Mesenchymal stem cell (in vitro differentiated cells and primary cell): ENCODE results near the gene AOPEP.

Experiments used
- DNase-seq: peaks from one replicate; pipeline ENCODE4 v3.0.0-alpha.2; 2013
- H2AFZ ChIP-seq: one replicate; pipeline ENCODE4 v1.6.1; 2013; ENCODE audit warnings: low read depth, mild to moderate bottlenecking, control low read depth, inconsistent platforms, low read length, moderate library complexity
- H2AK5ac ChIP-seq: 2 replicates; pipeline ENCODE4 v1.6.1; 2013; ENCODE audit warnings: low read length, moderate library complexity, mild to moderate bottlenecking, inconsistent platforms; ENCODE audit not compliant: severe bottlenecking
- H2BK120ac ChIP-seq: one replicate; pipeline ENCODE4 v1.6.1; 2013; ENCODE audit warnings: low read depth, mild to moderate bottlenecking, inconsistent platforms, low read length, moderate library complexity
- H2BK12ac ChIP-seq, 2 experiments: one replicate each; pipeline ENCODE4 v1.6.1; 2013; ENCODE audit warnings: inconsistent platforms in 2 of 2, low read length in 2 of 2, mild to moderate bottlenecking in 2 of 2, moderate library complexity in 2 of 2, control low read depth in 1 of 2
- H2BK15ac ChIP-seq: one replicate; pipeline ENCODE4 v1.6.1; 2013; ENCODE audit warnings: mild to moderate bottlenecking, low read depth, inconsistent platforms; ENCODE audit not compliant: poor library complexity, severe bottlenecking
- H2BK5ac ChIP-seq: 2 replicates; pipeline ENCODE4 v1.6.1; 2013; ENCODE audit warnings: low read depth, mild to moderate bottlenecking, low read length, control low read depth, inconsistent platforms; ENCODE audit not compliant: poor library complexity, severe bottlenecking
- H3K14ac ChIP-seq, 2 experiments: one replicate each; pipeline ENCODE4 v1.6.1; 2013; ENCODE audit warnings: inconsistent platforms in 2 of 2, low read length in 2 of 2, control low read depth in 1 of 2, mild to moderate bottlenecking in 1 of 2, moderate library complexity in 1 of 2
- H3K18ac ChIP-seq, 2 experiments: one replicate each; pipeline ENCODE4 v1.6.1; 2013; ENCODE audit warnings: inconsistent platforms in 2 of 2, low read length in 2 of 2, control low read depth in 1 of 2, low read depth in 1 of 2, mild to moderate bottlenecking in 1 of 2
- H3K23ac ChIP-seq, 2 experiments: one replicate each; pipeline ENCODE4 v1.6.1; 2013; ENCODE audit warnings: inconsistent platforms in 2 of 2, low read length in 2 of 2, mild to moderate bottlenecking in 2 of 2, moderate library complexity in 2 of 2, control low read depth in 1 of 2
- H3K27ac ChIP-seq: 2 replicates; pipeline ENCODE4 v1.5.1; 2013; ENCODE audit warnings: mild to moderate bottlenecking, moderate library complexity, low read length, control low read depth, inconsistent platforms; ENCODE audit not compliant: poor library complexity, severe bottlenecking
- H3K27me3 ChIP-seq, 2 experiments: 2 replicates each; pipeline versions ENCODE4 v1.6.1 to v1.7.0; 2013; ENCODE audit warnings: low read length in 2 of 2, mild to moderate bottlenecking in 2 of 2, moderate library complexity in 2 of 2, control low read depth in 1 of 2, inconsistent platforms in 1 of 2; ENCODE audit not compliant: control insufficient read depth in 1 of 2, insufficient read depth in 1 of 2
- H3K36me3 ChIP-seq, 2 experiments: 2 replicates each; pipeline versions ENCODE4 v1.6.1 to v1.7.0; 2013; ENCODE audit warnings: low read length in 2 of 2, control low read depth in 1 of 2, inconsistent platforms in 1 of 2, low read depth in 1 of 2, mild to moderate bottlenecking in 1 of 2; ENCODE audit not compliant: insufficient read depth in 2 of 2, control insufficient read depth in 1 of 2
- H3K4ac ChIP-seq, 2 experiments: one replicate each; pipeline ENCODE4 v1.6.1; 2013; ENCODE audit warnings: inconsistent platforms in 2 of 2, low read length in 2 of 2, mild to moderate bottlenecking in 2 of 2, moderate library complexity in 2 of 2, control low read depth in 1 of 2, low read depth in 1 of 2
- H3K4me1 ChIP-seq: 2 replicates; pipeline ENCODE4 v1.6.1; 2013; ENCODE audit warnings: low read depth, low read length, control low read depth; ENCODE audit not compliant: control insufficient read depth, insufficient read depth
- H3K4me2 ChIP-seq: 2 replicates; pipeline ENCODE4 v1.6.1; 2013; ENCODE audit warnings: low read length, mild to moderate bottlenecking, inconsistent platforms; ENCODE audit not compliant: poor library complexity, severe bottlenecking
- H3K4me3 ChIP-seq, 2 experiments: 2 replicates each; pipeline versions ENCODE4 v1.5.1 to v1.7.0; 2013; ENCODE audit warnings: low read length in 2 of 2, mild to moderate bottlenecking in 2 of 2, control low read depth in 1 of 2, low read depth in 1 of 2; ENCODE audit not compliant: insufficient read depth in 1 of 2
- H3K79me1 ChIP-seq: replicated peaks from 2 replicates; pipeline ENCODE4 v1.6.1; 2013; ENCODE audit warnings: mild to moderate bottlenecking, control low read depth, low read length, inconsistent platforms; ENCODE audit not compliant: poor library complexity, severe bottlenecking
- H3K9ac ChIP-seq: 2 replicates; pipeline ENCODE4 v1.7.0; 2013; ENCODE audit warnings: mild to moderate bottlenecking, low read length, moderate library complexity
- H3K9me3 ChIP-seq: 2 replicates; pipeline ENCODE4 v1.7.0; 2013; ENCODE audit warnings: mild to moderate bottlenecking, low read length; ENCODE audit not compliant: control insufficient read depth
- H4K8ac ChIP-seq: one replicate; pipeline ENCODE4 v1.6.1; 2013; ENCODE audit warnings: inconsistent platforms, mild to moderate bottlenecking, low read length, moderate library complexity
- H4K91ac ChIP-seq: one replicate; pipeline ENCODE4 v1.6.1; 2013; ENCODE audit warnings: mild to moderate bottlenecking, low read length, inconsistent platforms
- WGBS: methylation state at CpG from one replicate; pipeline ENCODE4 v1.1.7; 2013; ENCODE audit warnings: mixed read lengths; 5-methylcytosine and 5-hydroxymethylcytosine counted together

AOPEP gene

DNA sequence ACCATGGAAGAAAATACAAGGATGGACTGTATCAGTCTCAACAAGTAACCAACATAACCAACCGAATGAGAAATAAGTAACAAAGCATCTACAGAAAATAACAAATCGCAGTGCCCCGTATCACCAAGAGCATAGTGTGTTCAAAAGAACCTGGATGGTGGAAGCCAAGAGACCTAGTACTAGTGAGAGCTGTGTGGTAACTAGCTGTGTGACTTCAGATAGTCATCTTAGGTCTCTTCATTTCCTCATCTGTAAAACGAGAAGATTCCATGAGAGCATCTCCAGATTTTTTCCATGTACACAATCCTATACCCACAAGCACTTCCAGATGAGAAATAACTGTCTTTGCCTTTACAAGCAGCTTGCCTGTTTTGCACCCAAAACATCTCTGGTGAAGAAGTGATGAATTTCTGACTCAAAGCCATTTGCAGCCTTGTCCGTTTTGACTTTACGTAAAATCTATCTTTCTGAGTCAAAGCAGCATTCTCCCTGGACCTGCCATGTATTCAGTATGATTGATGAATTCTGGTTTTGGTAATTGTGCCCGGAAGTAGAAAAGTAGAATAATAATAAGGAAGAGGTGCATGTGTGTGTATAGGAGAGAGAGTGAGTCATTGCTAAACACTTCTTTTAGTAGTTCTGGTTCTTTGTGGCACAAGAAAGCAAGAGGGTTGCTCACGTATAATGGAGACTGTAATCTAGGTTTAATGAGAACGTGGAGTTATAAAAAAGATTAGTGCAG, 41.0 kb downstream of the AOPEP start:
- no peak overlapping the region for H3K9ac ChIP-seq
- H3K79me1 ChIP-seq = peaks cover 40% of the 10 kb centered on the region
- H3K18ac ChIP-seq = no peak overlapping the region
- H2BK12ac ChIP-seq = no peak overlapping the region
- no peak overlapping the region for H2BK15ac ChIP-seq
- H3K9me3 ChIP-seq = no peaks in the 10 kb centered on the region
- no peak overlapping the region for H2BK5ac ChIP-seq
- no peak overlapping the region for H2BK120ac ChIP-seq
- no peaks in the 10 kb centered on the region for H3K27me3 ChIP-seq
- H2AFZ ChIP-seq = no peak overlapping the region
- H3K36me3 ChIP-seq = peaks cover 0 to 3% of the 10 kb centered on the region in 2 experiments
- H4K91ac ChIP-seq = no peak overlapping the region
- no peak overlapping the region for H3K4ac ChIP-seq
- no peak overlapping the region for H2AK5ac ChIP-seq
- no peak overlapping the region for H3K27ac ChIP-seq
- DNase-seq = peak; percentile 45
- no peak overlapping the region for H3K4me2 ChIP-seq
- WGBS = 68% methylated on average over 8 of the region's 9 CpGs
- H3K4me1 ChIP-seq = peaks cover 2% of the 10 kb centered on the region
- no peak overlapping the region for H3K23ac ChIP-seq
- no peak overlapping the region for H3K14ac ChIP-seq
- H3K4me3 ChIP-seq = no peak overlapping the region
- H4K8ac ChIP-seq = no peak overlapping the region

DNA sequence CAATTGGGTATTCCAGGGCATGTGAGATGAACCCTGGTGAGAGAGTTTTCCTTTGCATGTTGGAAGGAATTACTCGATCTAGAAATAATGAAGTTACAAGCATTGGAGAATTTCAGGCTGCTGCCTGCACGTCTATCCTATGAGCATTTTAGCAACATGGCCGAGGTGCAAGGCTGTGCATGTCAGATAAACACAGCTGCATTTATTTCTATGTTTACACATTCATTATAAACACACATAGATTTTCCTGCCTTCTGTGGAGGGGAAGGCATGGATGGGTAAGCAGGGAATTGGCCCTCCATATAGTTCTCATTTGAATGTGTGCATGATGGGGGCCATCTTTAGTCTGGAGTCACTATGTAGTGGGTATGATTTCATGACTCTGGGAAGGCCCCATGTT, 42.3 kb downstream of the AOPEP start:
- 77% methylated on average over 3 of the region's 3 CpGs for WGBS
- Histone ChIP-seq H2AK5ac (no peak overlapping the region), H3K27ac (no peak overlapping the region)

DNA sequence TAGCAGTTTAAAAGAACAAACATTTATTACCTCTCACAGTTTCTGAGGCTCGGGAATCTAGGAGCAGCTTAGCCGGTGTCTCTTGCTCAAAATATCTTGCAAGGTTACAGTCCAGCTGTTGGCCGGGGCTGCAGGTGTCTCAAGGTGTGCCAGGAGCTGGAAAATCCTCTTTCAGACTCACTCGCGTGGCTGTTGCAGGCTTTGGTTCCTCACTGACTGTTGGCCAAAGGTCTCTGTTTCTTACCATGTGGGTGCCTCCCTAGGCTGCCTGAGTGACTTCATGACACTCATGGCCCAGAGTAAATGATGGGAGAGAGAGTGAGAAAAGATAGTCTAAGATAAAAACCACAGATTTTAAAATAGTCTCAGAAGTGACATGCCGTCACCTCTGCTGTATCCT, 43.8 kb downstream of the AOPEP start:
- H3K4me1 ChIP-seq = peaks cover 2% of the 10 kb centered on the region
- no peak overlapping the region for H3K9ac ChIP-seq
- no peaks in the 10 kb centered on the region for H3K27me3 ChIP-seq
- no peak overlapping the region for H3K18ac ChIP-seq
- H2AK5ac ChIP-seq = no peak overlapping the region
- no peak overlapping the region for H3K14ac ChIP-seq
- no peak overlapping the region for H4K91ac ChIP-seq
- no peak overlapping the region for H3K4ac ChIP-seq
- H2BK5ac ChIP-seq = no peak overlapping the region
- no peak overlapping the region for H4K8ac ChIP-seq
- peaks cover 47% of the 10 kb centered on the region for H3K79me1 ChIP-seq
- peaks cover 0 to 3% of the 10 kb centered on the region in 2 experiments for H3K36me3 ChIP-seq
- H3K4me2 ChIP-seq = no peak overlapping the region
- peak overlapping the region in 1 of 2 experiments; percentile 63 for H2BK12ac ChIP-seq
- H3K27ac ChIP-seq = no peak overlapping the region
- H3K23ac ChIP-seq = no peak overlapping the region
- no peak for DNase-seq
- H2BK120ac ChIP-seq = no peak overlapping the region
- WGBS = 96% methylated on average over 6 of the region's 6 CpGs
- H2AFZ ChIP-seq = no peak overlapping the region
- H3K4me3 ChIP-seq = no peak overlapping the region
- H3K9me3 ChIP-seq = no peaks in the 10 kb centered on the region
- H2BK15ac ChIP-seq = no peak overlapping the region

More for the DNA sequence above, 42.3 kb downstream of the AOPEP start:
- no peak overlapping the region for H3K14ac ChIP-seq
- peaks cover 50% of the 10 kb centered on the region for H3K79me1 ChIP-seq
- no peak overlapping the region for H2AFZ ChIP-seq
- no peak overlapping the region for H3K23ac ChIP-seq
- no peak overlapping the region for H3K4me3 ChIP-seq
- H3K4me1 ChIP-seq = peaks cover 2% of the 10 kb centered on the region
- H3K9me3 ChIP-seq = no peaks in the 10 kb centered on the region
- peaks cover 0 to 3% of the 10 kb centered on the region in 2 experiments for H3K36me3 ChIP-seq
- no peak overlapping the region for H3K18ac ChIP-seq
- peak; percentile 31 for DNase-seq
- H3K9ac ChIP-seq = no peak overlapping the region
- no peak overlapping the region for H3K4ac ChIP-seq
- no peak overlapping the region for H2BK120ac ChIP-seq
- H2BK5ac ChIP-seq = no peak overlapping the region
- H2BK15ac ChIP-seq = no peak overlapping the region
- H4K91ac ChIP-seq = no peak overlapping the region
- no peaks in the 10 kb centered on the region for H3K27me3 ChIP-seq
- H4K8ac ChIP-seq = no peak overlapping the region
- no peak overlapping the region for H3K4me2 ChIP-seq
- H2BK12ac ChIP-seq = no peak overlapping the region

DNA sequence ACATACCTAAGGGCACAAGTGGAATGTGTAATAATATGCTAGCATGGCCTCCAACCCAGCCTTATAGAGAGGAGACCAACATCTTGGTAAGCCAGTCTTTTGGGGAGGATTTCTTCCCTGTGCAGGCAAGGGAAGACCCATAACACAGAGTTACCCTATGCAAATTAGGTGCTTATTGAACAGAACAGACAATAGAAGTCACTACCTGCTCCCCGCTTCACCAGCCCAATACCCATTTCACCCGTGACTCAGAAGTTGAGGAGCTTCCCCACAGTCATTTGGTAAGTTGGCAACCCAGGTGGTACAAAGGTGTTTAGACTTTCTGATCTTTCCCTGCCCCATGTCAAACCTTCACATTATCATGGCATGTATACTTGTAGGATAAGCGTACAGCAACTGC, 44.6 kb downstream of the AOPEP start:
- Histone ChIP-seq H3K23ac (no peak overlapping the region), H3K4me3 (no peak overlapping the region), H2AFZ (no peak overlapping the region), H3K9ac (no peak overlapping the region), H2BK120ac (no peak overlapping the region), H3K27me3 (no peaks in the 10 kb centered on the region), H3K27ac (no peak overlapping the region), H3K36me3 (peaks cover 0 to 2% of the 10 kb centered on the region in 2 experiments), H3K18ac (no peak overlapping the region), H3K4me1 (peaks cover 2% of the 10 kb centered on the region), H2BK12ac (no peak overlapping the region), H4K91ac (no peak overlapping the region), H2BK5ac (no peak overlapping the region), H2BK15ac (no peak overlapping the region), H3K9me3 (no peaks in the 10 kb centered on the region), H3K4ac (no peak overlapping the region), H3K79me1 (peaks cover 47% of the 10 kb centered on the region), H3K4me2 (no peak overlapping the region), H3K14ac (no peak overlapping the region), H2AK5ac (no peak overlapping the region), H4K8ac (no peak overlapping the region)
- DNase-seq = no peak
- 97% methylated on average over 3 of the region's 3 CpGs for WGBS
